Esophagus muscularis mucosa (tissue), 3 donors: ENCODE measurements around the gene BCAR1.
"Not testable (repeated sequence)": the region's sequence is repeated elsewhere in the genome, so short reads cannot be mapped to it uniquely, and the experiment has no call there.

Source experiments
- POLR2A ChIP-seq: fragments of 450-650 bp; IDR thresholded peaks from one replicate; pipeline ENCODE4 v1.6.1; 2017; ENCODE audit warnings: antibody characterized with exemption, moderate library complexity, mild to moderate bottlenecking, low read depth
- TF ChIP-seq, protein P1 (sequence below), 3 experiments: fragments of 200-600 bp in 2 of 3; fragments of 450-650 bp in 1 of 3; sonication (generic) in 2 of 3; IDR thresholded peaks; one replicate each; pipeline ENCODE4 v1.5.1; 2017 to 2019; ENCODE audit warnings: antibody characterized with exemption in 3 of 3, mild to moderate bottlenecking in 2 of 3, moderate library complexity in 1 of 3

DNA sequence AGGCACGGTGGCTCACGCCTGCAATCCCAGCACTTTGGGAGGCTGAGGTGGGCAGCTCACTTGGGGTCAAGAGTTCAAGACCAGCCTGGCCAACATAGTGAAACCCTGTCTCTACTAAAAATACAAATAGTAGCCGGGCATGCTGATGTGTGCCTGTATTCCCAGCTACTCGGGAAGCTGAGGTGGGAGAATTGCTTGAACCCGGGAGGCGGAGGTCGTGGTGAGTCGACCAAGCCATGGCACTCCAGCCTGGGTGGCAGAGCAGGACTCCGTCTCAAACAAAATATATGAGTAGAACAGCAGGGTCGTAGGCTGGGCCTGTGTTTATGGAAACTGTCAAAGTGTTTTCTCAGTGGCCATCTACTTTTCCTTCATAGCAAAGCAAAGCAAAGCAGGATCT lies 40.1 kb downstream of the BCAR1 start:
- TF ChIP-seq, protein P1, sequence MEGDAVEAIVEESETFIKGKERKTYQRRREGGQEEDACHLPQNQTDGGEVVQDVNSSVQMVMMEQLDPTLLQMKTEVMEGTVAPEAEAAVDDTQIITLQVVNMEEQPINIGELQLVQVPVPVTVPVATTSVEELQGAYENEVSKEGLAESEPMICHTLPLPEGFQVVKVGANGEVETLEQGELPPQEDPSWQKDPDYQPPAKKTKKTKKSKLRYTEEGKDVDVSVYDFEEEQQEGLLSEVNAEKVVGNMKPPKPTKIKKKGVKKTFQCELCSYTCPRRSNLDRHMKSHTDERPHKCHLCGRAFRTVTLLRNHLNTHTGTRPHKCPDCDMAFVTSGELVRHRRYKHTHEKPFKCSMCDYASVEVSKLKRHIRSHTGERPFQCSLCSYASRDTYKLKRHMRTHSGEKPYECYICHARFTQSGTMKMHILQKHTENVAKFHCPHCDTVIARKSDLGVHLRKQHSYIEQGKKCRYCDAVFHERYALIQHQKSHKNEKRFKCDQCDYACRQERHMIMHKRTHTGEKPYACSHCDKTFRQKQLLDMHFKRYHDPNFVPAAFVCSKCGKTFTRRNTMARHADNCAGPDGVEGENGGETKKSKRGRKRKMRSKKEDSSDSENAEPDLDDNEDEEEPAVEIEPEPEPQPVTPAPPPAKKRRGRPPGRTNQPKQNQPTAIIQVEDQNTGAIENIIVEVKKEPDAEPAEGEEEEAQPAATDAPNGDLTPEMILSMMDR (IDR thresholded peaks at IDR 0.05), result not testable (repeated sequence)
- not testable (repeated sequence) for TF ChIP-seq POLR2A
